ENCODE data around the gene RRAD.
"Not testable (repeated sequence)": the region's sequence is repeated elsewhere in the genome, so short reads cannot be mapped to it uniquely, and the experiment has no call there.

The RRAD gene

DNA sequence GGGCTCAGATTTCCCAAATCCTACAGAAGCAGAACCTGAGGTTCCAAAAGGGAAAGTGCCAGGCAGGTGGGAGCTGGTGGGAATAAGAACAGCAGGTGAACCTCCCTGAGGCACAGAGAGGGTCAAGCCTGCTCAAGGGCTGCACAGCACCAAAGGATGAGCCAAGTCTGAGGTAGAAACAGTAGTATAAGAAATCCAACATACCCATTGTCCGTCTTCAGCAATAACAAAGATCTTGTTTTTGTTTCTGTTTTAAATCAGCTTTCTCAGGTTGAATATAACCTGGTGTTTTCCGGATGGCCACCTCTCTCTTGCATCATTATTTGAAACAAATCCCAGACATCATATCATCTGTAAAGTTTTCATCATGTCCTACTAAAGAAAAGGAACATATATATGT is 25.1 kb upstream of the RRAD start:
- no peak for FAIRE-seq

DNA sequence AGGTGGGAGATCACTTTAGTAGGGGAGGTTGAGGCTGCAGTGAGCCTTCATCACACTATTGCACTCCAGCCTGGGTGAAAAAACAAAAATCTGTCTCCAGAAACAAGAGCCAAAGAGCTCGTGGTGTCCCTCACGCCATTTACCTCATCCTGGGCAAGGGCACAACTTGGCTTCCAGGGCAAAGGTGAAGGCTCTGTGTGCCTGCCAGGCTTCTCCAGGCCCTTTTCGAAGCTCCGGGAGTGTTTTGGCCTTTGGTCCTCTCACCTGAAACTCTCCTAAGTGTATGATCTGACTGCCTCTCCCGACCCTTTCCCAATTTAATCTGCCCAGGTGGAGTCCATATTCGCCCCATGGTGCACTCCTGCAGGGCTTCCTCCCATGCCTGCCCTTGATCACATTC is 24.1 kb upstream of the RRAD start:
- no peak for FAIRE-seq

GRCh38 chr16:66948837-66949225 is 23.5 kb upstream of the RRAD start:
- FAIRE-seq: no peak

DNA sequence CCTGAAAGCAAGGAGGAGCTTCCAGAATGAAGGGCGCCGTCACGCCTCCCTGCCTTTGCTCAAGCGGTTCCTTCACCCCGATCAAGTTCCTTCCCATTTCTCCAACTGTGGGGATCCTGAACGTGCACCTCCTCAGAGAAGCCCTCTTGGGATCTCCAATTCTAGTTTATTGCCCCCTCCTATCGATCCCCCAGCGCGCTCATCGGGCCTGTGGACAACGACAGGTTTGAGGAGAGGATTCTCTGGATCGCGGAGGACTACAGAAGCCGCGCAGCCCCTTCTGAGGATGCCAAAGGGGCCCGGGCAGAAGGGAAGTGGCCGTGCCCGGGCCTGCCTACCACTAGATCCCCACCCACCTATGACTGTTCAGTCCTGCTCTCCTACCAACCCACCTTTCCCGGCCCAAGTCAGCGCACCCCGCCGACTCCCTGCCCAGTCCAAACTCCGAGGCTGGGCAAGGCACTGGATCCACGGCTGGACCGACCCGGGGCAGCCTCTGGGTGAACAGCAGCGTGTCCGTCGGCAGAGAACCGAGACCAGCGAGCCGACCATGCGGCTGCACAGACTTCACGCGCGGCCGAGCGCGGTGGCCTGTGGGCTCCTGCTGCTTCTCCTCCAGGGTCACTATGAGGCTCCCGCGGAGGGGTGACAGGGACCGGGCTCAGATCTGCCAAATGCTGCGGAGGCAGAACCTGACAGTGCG is 22.9 kb upstream of the RRAD start:
- no peak for FAIRE-seq

DNA sequence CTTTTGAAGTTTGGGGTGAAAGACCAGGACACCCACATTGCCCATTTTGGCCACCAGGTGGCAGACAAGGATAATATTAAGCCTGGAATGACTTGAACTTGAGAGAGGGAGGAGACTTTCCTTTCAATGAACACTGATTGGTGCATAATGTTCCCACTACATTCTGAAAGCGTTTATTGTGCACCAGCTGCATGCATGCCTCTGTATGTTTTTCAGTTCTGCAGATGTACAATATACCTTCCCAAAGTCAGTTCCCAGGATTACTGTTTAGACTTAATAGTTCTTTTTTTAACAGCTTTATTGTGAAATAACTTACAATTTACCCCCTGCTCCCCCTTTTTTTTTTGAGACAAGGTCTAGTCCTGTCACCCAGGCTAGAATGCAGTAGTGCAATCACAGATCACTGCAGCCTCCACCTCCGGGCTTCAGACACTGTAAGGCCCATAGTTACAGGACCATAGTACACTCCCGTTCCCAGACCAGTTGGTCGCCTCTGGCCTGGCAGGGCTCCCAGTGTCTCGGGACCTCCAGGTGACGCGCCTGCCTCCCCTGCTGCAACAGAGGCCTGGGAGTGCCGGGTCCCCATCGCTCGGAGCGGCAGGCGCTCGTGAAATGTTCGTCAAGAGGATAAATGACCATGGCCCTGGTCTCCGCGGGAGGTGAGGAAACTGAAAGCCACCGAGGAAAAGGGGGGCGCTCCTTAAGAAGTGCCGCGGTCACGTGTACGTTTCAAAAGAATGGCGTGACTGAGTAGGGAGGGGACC is 22.1 kb upstream of the RRAD start:
- peak; percentile 93 for FAIRE-seq

DNA sequence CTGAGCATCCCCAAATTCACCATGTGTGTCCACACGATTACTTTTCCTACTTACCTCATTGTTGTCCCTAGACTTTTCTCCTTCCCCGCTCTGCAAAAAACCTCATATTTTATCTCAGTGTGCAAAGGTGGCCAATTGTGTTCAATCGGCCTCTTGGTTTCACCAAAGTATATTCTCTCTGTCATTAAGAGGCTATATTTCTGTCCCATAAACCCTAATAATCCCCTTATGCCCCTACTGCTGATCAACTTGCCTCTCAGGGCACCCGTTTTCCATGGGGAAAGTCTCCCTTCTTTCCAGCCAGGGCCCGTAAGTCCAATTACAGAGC is 21.6 kb upstream of the RRAD start:
- FAIRE-seq: no peak

- no peak for FAIRE-seq
Observed at GRCh38 chr16:66946541-66946940, 21.2 kb upstream of the RRAD start.

GRCh38 chr16:66945939-66946338 is 20.6 kb upstream of the RRAD start:
- no peak for FAIRE-seq

- not testable (repeated sequence) for FAIRE-seq
Observed at GRCh38 chr16:66944971-66945370, 19.6 kb upstream of the RRAD start.

DNA sequence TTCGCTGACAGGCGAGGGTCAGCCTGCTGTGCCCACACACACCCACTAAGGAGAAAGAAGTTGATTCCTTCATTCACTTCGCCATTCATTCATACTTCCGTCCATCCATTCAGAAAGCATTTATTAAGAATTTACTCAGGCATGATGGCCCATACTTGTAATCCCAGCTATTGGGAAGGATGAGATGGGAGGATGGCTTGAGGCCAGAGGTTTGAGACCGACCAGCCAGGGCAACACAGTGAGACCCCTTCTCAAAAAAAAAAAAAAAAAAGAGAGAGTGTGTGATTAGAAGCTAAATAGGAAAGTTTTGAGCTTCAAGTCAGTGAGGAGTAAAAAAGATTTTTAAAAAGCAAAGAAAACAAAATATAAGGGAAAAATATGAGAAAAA is 18.7 kb upstream of the RRAD start:
- no peak for FAIRE-seq

DNA sequence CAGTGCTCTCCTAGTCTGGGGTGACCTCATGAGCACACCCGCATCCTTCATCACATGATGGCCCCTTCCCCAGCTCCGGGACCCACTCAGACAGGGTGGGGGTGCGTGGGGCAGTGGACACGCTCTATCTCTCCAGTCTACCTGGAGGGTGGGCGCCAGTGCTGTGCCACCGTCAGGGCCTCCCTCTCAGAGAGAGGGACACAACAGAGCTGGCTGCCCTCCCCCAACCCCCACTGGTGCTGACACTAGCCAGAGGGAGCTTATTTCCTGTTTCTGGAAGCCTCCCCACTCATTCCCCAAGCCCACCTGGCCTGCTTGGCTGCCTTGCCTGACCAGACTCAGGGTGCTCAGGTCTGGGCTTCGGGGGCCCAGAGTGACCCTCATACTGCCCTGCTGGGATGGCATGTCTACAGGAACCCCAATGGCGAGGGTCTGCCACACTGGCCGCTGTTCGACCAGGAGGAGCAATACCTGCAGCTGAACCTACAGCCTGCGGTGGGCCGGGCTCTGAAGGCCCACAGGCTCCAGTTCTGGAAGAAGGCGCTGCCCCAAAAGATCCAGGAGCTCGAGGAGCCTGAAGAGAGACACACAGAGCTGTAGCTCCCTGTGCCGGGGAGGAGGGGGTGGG is 18.2 kb upstream of the RRAD start:
- no peak for FAIRE-seq

- no peak for FAIRE-seq
Observed at GRCh38 chr16:66942981-66943380, 17.6 kb upstream of the RRAD start.

- FAIRE-seq: no peak
Observed at GRCh38 chr16:66940236-66940635, 14.9 kb upstream of the RRAD start.

DNA sequence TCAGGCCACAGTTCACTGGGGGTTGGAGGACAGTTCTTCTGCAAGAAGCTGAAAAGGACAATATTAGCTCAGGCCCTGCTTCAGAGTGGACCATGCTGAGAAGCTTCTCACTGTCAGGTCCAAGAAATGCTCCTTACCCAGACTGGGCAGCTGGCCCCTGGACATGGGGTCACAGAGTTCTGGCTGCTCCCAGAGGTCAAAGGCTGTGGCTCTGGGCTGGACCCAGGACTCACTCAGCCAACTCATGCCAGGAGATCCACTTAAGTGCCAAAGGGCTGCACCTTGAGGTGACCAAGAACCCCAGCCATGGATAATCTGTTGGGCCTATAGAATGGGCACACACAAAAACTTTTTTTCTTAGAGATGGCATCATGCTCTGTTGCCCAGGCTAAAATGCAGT is 14.0 kb upstream of the RRAD start:
- no peak for FAIRE-seq

DNA sequence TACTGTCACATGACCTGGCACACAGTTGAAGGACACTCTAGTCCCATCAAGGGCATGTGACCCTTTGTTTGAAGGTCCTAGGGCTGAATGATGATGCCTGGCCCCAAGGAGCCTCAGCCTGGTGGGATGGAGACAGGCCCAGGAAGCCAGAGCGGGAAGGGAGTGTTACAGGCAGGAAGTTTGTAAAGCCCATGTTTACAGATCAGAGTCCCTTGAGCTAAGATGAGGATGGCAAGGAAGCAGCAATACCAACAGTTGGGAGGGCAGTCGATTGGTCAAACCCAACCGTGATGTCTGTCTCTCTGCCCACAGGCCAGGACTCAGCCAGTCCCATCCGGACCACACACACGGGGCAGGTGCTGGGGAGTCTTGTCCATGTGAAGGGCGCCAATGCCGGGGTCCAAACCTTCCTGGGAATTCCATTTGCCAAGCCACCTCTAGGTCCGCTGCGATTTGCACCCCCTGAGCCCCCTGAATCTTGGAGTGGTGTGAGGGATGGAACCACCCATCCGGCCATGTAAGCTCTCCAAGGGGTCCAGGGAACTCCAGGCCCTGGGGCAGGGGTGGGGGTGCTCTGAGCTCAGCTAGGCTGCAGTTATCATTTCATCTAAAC is 12.5 kb upstream of the RRAD start:
- FAIRE-seq: no peak

GRCh38 chr16:66936889-66937554 is 11.7 kb upstream of the RRAD start:
- no peak for FAIRE-seq

- no peak for FAIRE-seq
Observed at GRCh38 chr16:66936462-66936861, 11.1 kb upstream of the RRAD start.

GRCh38 chr16:66935314-66936011 is 10.1 kb upstream of the RRAD start, which contains the start of gene CES2:
Gene CES2 (plus strand): TSS chr16:66935516. CDS start chr16:66935636, 120 bp downstream.
- no peak for FAIRE-seq

DNA sequence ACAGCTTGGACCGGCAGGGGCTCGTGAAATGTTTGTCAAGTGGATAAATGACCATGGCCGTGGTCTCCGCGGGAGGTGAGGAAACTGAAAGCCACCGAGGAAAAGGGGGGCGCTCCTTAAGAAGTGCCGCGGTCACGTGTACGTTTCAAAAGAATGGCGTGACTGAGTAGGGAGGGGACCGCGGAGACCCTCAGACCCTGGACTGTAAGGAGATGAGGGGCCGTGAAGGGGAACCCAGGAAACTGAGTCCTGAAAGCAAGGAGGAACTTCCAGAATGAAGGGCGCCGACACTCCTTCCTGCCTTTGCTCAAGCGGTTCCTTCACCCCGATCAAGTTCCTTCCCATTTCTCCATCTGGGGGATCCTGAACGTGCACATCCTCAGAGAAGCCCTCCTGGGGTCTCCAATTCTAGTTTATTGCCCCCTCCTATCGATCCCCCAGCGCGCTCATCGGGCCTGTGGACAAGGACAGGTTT is 9.5 kb upstream of the RRAD start:
- not testable (repeated sequence) for FAIRE-seq

GRCh38 chr16:66934138-66934838 is 9.0 kb upstream of the RRAD start, which contains the start of gene CIAO2B:
Gene CIAO2B (minus strand): TSS chr16:66934402. CDS start chr16:66934364, 38 bp downstream.
- FAIRE-seq: no peak

DNA sequence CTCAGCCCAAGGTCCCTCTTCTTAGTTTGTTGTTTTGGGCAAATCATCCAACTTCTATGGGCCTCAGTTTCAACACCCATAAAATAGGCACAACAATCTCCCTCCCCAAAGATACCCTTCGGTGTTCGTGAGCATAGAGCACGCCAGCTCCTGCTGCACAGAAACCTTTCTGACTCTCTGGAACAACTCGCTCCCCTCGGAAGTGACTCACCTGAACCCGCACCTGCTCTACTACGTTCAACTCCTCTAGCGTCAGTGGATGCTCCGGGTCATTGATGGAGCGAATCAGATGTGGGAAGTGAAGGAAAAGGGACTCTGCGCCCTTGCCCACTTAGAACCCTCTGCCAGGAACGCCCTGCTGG is 8.4 kb upstream of the RRAD start:
- FAIRE-seq: no peak

DNA sequence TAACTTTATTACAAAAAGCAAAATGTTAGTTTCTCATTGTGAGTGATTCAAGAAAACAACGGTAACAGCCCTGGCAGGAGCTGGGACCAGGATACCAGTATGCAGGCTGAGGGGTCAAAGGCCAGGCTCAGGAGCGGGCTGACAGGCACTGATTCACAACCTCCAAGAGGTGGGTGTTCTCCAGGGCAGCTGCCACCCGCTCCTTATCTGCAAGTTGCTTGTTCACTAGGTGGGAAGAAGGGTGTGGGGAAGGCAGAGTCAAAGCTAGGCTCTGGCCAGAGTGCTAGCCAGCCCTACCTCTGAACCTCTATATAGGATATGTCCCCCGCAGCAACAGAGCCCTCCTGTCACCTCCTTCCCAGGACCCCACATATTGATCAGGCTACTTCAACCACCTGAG is 6.7 kb upstream of the RRAD start:
- FAIRE-seq: no peak

Data from G401.6 (cell line).